Stimulated activated naive B cell treated with anti-CD40 and anti-IgM and Interleukin-4, amounts not matched to agents 10 μg/mL and 1 μg/mL and 100 μg/mL, for 72 hours (primary cell): ENCODE data around the gene NCOA7.
A peak's percentile ranks its signal among the peaks of the same experiment; 100 is the strongest.
"Not testable (repeated sequence)": the region's sequence is repeated elsewhere in the genome, so short reads cannot be mapped to it uniquely, and the experiment has no call there.

Source experiments
- ATAC-seq, 2 donors: fragments of 150-1000 bp; cut with Tn5 transposase; replicated peaks; 2 replicates each; pipeline ENCODE4 v1.10.0; 2021; ENCODE audit warnings: moderate library complexity in 1 of 2
- DNase-seq: peaks from one replicate; pipeline ENCODE4 v3.0.0; 2021
- H3K27ac Mint-ChIP-seq: one replicate; pipeline ENCODE4 v1.8.0; 2022; ENCODE audit warnings: mild to moderate bottlenecking, mixed read lengths
- H3K27me3 Mint-ChIP-seq, 2 donors: one replicate each; pipeline ENCODE4 v1.8.0; 2022; ENCODE audit warnings: mixed read lengths in 2 of 2
- H3K36me3 Mint-ChIP-seq, 2 donors: one replicate each; pipeline ENCODE4 v1.8.0; 2022; ENCODE audit warnings: mixed read lengths in 2 of 2, mild to moderate bottlenecking in 1 of 2
- H3K4me1 Mint-ChIP-seq, 2 donors: one replicate each; pipeline ENCODE4 v1.8.0; 2022; ENCODE audit warnings: mixed read lengths in 2 of 2, mild to moderate bottlenecking in 1 of 2
- H3K4me3 Mint-ChIP-seq, 2 donors: one replicate each; pipeline ENCODE4 v1.8.0; 2022; ENCODE audit warnings: mild to moderate bottlenecking in 2 of 2, mixed read lengths in 2 of 2, moderate library complexity in 1 of 2
- H3K9me3 Mint-ChIP-seq, 2 donors: one replicate each; pipeline ENCODE4 v1.8.0; 2022; ENCODE audit warnings: mixed read lengths in 2 of 2, mild to moderate bottlenecking in 1 of 2

NCOA7 gene

DNA sequence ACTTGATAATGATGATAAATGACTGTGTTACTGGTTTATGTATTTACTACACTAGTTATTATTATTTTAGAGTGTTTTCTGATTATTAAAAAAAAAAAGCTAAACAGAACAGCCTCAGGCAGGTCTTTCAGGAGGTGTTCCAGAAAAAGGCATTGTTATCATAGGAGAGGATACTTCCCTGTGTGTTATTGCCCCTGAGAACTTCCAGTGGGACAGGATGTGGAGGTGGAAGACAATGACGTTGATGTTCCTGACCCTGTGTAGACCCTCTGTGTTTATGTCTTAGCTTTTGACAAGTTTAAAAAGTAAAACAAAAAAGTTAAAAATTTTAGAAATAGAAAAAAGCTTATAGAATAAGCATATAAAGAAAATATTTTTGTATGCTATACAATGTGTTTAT is 49.1 kb downstream of the NCOA7 start:
- H3K4me1 Mint-ChIP-seq: peaks cover 17 to 26% of the 10 kb centered on the region in 2 donors
- no peak overlapping the region for H3K4me3 Mint-ChIP-seq
- ATAC-seq: no peak
- no peak overlapping the region for H3K27ac Mint-ChIP-seq
- H3K9me3 Mint-ChIP-seq: peaks cover 3 to 7% of the 10 kb centered on the region in 2 donors
- DNase-seq: no peak
- H3K36me3 Mint-ChIP-seq: peaks cover 6 to 18% of the 10 kb centered on the region in 2 donors
- no peaks in the 10 kb centered on the region for H3K27me3 Mint-ChIP-seq

DNA sequence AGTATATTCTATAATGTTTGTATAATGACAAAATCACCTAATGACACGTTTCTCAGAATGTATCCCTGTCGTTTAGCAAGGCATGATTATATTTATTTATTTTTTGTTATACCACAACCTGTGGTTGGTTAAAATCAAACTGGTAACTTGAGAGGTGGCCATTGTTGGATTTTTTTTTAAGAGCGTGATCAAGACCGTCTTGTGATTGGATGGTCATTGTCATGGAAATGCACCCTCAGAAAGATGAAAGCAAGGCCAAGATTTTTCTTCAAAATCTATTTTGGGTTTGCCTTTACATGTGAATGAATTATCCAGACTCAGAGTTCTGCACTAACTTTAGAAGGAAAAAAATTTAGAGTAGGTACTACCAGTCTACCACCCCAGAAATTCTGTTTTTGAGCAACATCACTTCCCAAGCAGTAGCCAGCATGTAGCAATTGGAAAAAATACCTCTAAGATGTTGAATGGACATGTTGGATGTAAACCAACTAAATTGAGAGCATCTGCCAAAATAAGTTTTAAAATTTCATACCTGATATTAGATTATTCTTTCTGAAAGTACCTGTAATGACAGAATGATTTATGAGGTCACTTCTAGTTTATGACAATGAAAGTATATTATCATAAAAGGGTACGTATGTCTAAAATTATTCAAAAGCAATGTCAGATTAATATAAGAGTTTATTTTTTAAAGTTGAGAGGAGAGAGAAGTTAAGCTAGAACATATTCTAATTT is 50.8 kb downstream of the NCOA7 start:
- H3K9me3 Mint-ChIP-seq: peaks cover 3 to 7% of the 10 kb centered on the region in 2 donors
- H3K4me1 Mint-ChIP-seq: peaks cover 17 to 26% of the 10 kb centered on the region in 2 donors
- H3K27me3 Mint-ChIP-seq: no peaks in the 10 kb centered on the region
- peaks cover 6 to 18% of the 10 kb centered on the region in 2 donors for H3K36me3 Mint-ChIP-seq
- H3K27ac Mint-ChIP-seq: no peak overlapping the region
- DNase-seq (no peak), ATAC-seq (no peak)
- no peak overlapping the region for H3K4me3 Mint-ChIP-seq

- ATAC-seq: no peak
- Mint-ChIP-seq H3K4me3 (no peak overlapping the region), H3K27ac (no peak overlapping the region), H3K9me3 (peaks cover 3 to 5% of the 10 kb centered on the region in 2 donors), H3K27me3 (no peaks in the 10 kb centered on the region), H3K4me1 (peaks cover 17 to 25% of the 10 kb centered on the region in 2 donors), H3K36me3 (peaks cover 6 to 17% of the 10 kb centered on the region in 2 donors)
- no peak for DNase-seq
Observed at GRCh38 chr6:125842091-125842626, 51.4 kb downstream of the NCOA7 start.

DNA sequence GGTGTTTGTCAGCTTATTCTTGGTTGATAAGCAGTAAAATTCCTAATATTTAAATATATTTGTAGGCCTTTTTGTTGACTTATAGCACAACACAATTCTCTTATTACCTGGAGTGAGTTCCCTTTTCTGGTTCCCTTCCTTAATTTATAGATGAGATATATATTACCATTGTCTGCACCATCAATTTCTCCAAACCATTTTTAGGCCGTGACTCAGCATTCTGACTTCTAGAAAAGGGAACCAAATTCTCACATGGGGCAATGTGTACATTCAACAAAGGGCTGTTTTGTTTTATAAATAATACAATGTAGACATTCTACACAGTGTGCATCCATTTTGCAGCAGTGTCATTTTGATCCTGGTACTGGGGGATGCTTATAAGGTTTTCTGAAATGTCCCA is 52.8 kb downstream of the NCOA7 start:
- H3K4me1 Mint-ChIP-seq: peaks cover 8 to 11% of the 10 kb centered on the region in 2 donors
- H3K36me3 Mint-ChIP-seq: peaks cover 2 to 8% of the 10 kb centered on the region in 2 donors
- no peak for DNase-seq
- H3K9me3 Mint-ChIP-seq: peaks cover 0 to 2% of the 10 kb centered on the region in 2 donors
- no peak overlapping the region for H3K27ac Mint-ChIP-seq
- H3K4me3 Mint-ChIP-seq: no peak overlapping the region
- H3K27me3 Mint-ChIP-seq: no peaks in the 10 kb centered on the region
- ATAC-seq: peak in 1 of 2 donors; percentile 14

DNA sequence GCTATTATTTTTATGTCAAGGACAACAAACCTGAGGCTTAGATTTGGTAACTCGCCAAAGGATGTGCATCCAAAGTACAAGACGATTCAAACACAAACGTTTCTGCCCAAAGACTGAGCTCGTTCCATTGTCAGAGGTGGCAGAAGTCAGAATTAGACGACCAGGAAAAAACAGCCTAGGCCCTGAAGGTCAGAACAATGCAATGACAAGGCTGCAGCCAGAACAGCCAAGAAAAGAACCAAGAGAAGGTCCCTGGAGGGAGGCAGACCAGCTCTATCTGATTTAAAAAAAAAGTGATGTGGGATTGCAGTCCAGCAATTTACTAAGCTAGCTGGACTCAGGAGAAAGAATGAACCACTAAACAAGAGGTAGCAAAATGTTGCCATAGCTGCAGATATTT is 54.2 kb downstream of the NCOA7 start:
- H3K4me3 Mint-ChIP-seq: no peak overlapping the region
- DNase-seq: no peak
- H3K27ac Mint-ChIP-seq: no peak overlapping the region
- peaks cover 2 to 3% of the 10 kb centered on the region in 2 donors for H3K36me3 Mint-ChIP-seq
- peaks cover 0 to 2% of the 10 kb centered on the region in 2 donors for H3K9me3 Mint-ChIP-seq
- peaks cover 4 to 6% of the 10 kb centered on the region in 2 donors for H3K4me1 Mint-ChIP-seq
- H3K27me3 Mint-ChIP-seq: no peaks in the 10 kb centered on the region
- ATAC-seq: no peak

DNA sequence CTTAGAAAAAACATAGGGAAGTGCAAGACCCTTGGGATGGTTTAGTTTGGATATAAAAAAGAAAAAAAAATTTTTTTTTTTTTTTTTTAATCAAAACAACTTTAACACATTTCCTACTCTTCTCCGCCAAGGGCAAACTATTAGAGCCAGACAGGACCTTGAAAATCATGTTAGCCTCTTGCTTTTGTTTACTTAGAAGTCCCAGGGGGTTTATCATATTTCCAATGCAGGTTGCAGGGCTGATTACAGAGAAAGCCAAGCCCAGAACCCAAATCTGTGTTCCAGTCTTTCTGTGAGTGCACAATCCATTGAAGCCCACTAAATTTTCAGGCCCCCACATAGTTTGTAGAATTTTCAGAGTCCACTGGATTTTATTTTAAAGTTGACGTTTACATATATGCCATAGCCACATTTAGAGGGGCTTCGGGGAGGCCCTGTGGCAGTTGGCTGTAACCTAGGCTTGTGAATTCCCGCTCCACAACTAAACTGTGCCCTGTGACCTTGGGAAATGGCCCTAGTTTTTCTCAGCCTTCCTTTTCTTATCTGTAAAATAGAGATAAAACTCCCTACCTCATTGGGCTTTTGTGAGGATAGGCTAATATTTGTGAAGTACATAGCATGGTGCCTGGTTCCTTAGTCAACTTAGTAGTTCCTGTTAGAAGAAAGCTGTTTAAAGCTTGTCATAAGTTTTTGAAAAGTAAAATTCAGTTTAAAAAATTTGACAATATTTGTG is 55.7 kb downstream of the NCOA7 start:
- ATAC-seq: no peak
- no peak overlapping the region for H3K27ac Mint-ChIP-seq
- no peaks in the 10 kb centered on the region for H3K27me3 Mint-ChIP-seq
- DNase-seq: no peak
- peaks cover 0 to 2% of the 10 kb centered on the region in 2 donors for H3K9me3 Mint-ChIP-seq
- H3K4me3 Mint-ChIP-seq: no peak overlapping the region
- peaks cover 4 to 6% of the 10 kb centered on the region in 2 donors for H3K4me1 Mint-ChIP-seq
- H3K36me3 Mint-ChIP-seq: peaks cover 2 to 3% of the 10 kb centered on the region in 2 donors

DNA sequence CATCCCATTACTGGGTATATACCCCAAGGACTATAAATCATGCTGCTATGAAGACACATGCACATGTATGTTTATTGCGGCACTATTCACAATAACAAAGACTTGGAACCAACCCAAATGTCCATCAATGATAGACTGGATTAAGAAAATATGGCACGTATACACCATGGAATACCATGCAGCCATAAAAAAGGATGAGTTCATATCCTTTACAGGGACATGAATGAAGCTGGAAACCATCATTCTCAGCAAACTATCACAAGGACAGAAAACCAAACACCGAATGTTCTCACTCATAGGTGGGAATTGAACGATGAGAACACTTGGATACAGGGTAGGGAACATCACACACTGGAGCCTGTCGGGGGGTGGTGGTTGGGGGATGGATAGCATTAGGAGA is 57.5 kb downstream of the NCOA7 start:
- ATAC-seq, H3K4me1 Mint-ChIP-seq, DNase-seq, H3K4me3 Mint-ChIP-seq, H3K27ac Mint-ChIP-seq, H3K9me3 Mint-ChIP-seq, H3K27me3 Mint-ChIP-seq: not testable (repeated sequence)
- peaks cover 7 to 18% of the 10 kb centered on the region in 2 donors for H3K36me3 Mint-ChIP-seq

- ATAC-seq (no peak), DNase-seq (no peak)
- Mint-ChIP-seq H3K36me3 (peaks cover 7 to 19% of the 10 kb centered on the region in 2 donors), H3K27ac (no peak overlapping the region), H3K9me3 (peaks cover 7 to 8% of the 10 kb centered on the region in 2 donors), H3K4me3 (no peak overlapping the region), H3K27me3 (no peaks in the 10 kb centered on the region), H3K4me1 (peaks cover 8 to 10% of the 10 kb centered on the region in 2 donors)
Observed at GRCh38 chr6:125850361-125850760, 59.6 kb downstream of the NCOA7 start.

- ATAC-seq (no peak), DNase-seq (no peak)
- peaks cover 8 to 10% of the 10 kb centered on the region in 2 donors for H3K4me1 Mint-ChIP-seq
- H3K27me3 Mint-ChIP-seq: no peaks in the 10 kb centered on the region
- no peak overlapping the region for H3K4me3 Mint-ChIP-seq
- peaks cover 7 to 8% of the 10 kb centered on the region in 2 donors for H3K9me3 Mint-ChIP-seq
- H3K27ac Mint-ChIP-seq: no peak overlapping the region
- peaks cover 7 to 27% of the 10 kb centered on the region in 2 donors for H3K36me3 Mint-ChIP-seq
Observed at GRCh38 chr6:125852587-125852986, 61.8 kb downstream of the NCOA7 start.

DNA sequence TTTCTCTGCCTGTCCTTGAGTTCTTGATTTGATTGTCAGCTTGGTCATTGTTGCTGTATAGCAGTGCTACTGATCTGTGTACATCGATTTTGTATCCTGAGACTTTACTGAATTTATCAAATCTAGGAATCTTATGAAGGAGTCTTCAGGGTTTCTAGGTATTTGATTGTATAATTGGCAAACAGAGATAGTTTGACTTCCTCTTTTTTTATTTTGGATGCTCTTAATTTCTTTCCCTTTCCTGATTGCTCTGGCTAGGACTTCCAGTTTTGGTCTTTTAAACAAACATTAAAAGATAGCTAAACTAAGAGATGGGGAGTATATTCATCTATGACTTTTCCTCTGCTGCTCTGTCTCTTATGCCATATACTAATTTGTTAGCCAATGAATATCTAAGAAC is 62.4 kb downstream of the NCOA7 start:
- no peak overlapping the region for H3K4me3 Mint-ChIP-seq
- H3K9me3 Mint-ChIP-seq: peaks cover 4 to 8% of the 10 kb centered on the region in 2 donors
- H3K27ac Mint-ChIP-seq: no peak overlapping the region
- no peak for ATAC-seq
- H3K27me3 Mint-ChIP-seq: no peaks in the 10 kb centered on the region
- peaks cover 8 to 10% of the 10 kb centered on the region in 2 donors for H3K4me1 Mint-ChIP-seq
- H3K36me3 Mint-ChIP-seq: peaks cover 4 to 23% of the 10 kb centered on the region in 2 donors
- no peak for DNase-seq

DNA sequence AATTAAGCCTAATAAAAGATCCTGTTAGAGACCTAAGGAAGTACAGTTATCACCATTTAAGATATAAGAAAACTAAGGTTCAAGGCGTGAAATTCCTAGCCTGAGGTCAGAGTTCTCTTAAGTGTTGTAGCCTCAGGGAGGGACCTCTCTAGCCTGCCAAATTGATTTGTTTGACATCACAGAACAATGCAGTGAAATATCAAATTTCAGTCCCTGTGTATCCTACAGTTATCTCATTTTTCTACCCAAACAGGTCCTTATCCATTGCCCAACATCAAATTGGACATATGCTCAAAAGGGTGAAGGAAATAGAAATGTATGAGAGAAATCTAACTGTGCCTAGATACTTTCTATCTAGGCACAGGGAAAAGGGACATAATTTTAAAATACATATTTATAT is 63.0 kb downstream of the NCOA7 start:
- peaks cover 8 to 10% of the 10 kb centered on the region in 2 donors for H3K4me1 Mint-ChIP-seq
- H3K9me3 Mint-ChIP-seq: peaks cover 4 to 8% of the 10 kb centered on the region in 2 donors
- no peak overlapping the region for H3K27ac Mint-ChIP-seq
- H3K4me3 Mint-ChIP-seq: no peak overlapping the region
- H3K36me3 Mint-ChIP-seq: peaks cover 4 to 24% of the 10 kb centered on the region in 2 donors
- DNase-seq (no peak), ATAC-seq (no peak)
- H3K27me3 Mint-ChIP-seq: no peaks in the 10 kb centered on the region

DNA sequence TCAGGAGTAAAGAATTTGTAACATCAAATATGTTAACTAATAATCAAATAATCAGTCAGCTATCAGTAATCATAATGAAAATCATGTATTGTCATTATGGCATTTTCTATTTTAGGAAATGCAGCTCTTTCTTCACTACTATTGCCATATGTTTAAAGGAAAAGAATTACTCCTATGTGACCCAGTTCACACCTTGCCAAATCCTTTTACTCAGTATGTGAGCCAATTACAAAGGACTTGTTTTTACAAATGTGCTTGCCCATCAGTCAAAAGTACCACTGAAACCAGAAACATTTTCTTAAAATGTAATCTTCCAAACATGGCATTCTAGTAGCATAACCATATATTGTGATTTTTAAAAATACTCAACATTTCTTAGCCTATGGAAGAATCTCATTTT is 63.6 kb downstream of the NCOA7 start:
- ATAC-seq: no peak
- no peak for DNase-seq
- Mint-ChIP-seq H3K36me3 (peaks cover 4 to 28% of the 10 kb centered on the region in 2 donors), H3K9me3 (peaks cover 4 to 8% of the 10 kb centered on the region in 2 donors), H3K27me3 (no peaks in the 10 kb centered on the region), H3K27ac (no peak overlapping the region), H3K4me1 (peaks cover 9 to 10% of the 10 kb centered on the region in 2 donors), H3K4me3 (no peak overlapping the region)

- DNase-seq (no peak), ATAC-seq (no peak)
- Mint-ChIP-seq H3K4me1 (peaks cover 9 to 10% of the 10 kb centered on the region in 2 donors), H3K27me3 (no peaks in the 10 kb centered on the region), H3K4me3 (no peak overlapping the region), H3K36me3 (peaks cover 4 to 28% of the 10 kb centered on the region in 2 donors), H3K9me3 (peaks cover 4 to 8% of the 10 kb centered on the region in 2 donors), H3K27ac (no peak overlapping the region)
Observed at GRCh38 chr6:125855783-125856182, 65.0 kb downstream of the NCOA7 start.

DNA sequence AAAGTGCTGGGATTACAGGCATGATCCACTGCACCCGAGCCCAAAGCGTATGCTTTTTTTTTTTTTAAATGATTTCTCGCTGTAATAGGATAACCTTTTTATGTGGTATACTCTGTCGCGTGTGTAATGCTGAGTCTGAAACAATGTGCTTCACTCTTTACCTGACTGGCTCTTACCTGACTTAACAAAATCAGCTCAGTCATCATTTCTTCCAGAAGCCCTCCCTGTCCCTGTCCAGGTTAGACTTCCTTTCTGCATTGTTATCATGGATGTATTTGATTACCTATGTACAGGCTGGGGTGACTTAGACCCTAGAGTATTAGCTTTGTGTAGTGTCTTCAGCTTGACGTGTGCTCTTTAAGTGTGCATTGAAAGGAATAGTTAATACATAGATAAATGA is 67.1 kb downstream of the NCOA7 start:
- H3K9me3 Mint-ChIP-seq: peaks cover 1 to 2% of the 10 kb centered on the region in 2 donors
- no peak overlapping the region for H3K27ac Mint-ChIP-seq
- H3K27me3 Mint-ChIP-seq: no peaks in the 10 kb centered on the region
- DNase-seq (no peak), ATAC-seq (no peak)
- H3K4me1 Mint-ChIP-seq: peaks cover 8 to 9% of the 10 kb centered on the region in 2 donors
- peaks cover 3 to 18% of the 10 kb centered on the region in 2 donors for H3K36me3 Mint-ChIP-seq
- no peak overlapping the region for H3K4me3 Mint-ChIP-seq
